GF-D8 (cell line): ENCODE data around the gene CTDSP1.

Experiments used
- DNase-seq: peaks from one replicate; lab custom pipeline; 2025; lab: John Stamatoyannopoulos, UW

CTDSP1 gene

DNA sequence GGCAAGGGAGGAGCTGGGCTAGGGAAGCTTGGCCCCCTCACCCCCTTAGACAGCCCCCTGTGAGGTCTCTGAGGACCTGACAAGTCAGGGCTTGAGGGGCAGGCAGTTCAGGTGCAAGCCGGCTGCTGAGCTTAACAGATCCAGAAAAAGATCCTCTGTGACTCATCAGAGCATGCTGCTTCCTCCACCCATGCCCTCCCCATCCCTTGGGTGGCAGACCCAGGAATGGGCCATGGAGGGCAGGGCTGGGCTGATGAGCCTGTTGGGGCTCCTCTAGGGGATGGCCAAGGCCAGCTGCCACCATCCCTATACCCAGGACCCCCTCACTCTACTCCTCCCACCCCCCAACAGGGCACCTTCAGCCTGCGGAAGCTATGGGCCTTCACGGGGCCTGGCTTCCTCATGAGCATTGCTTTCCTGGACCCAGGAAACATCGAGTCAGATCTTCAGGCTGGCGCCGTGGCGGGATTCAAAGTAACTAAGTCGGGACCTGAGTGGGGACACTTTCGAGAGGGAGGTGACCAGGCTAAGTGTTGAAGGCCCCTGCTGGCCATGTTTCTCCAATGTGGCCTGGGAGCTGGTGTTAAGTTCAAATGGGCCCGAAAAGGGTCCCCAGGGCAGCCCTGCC is 15.7 kb upstream of the CTDSP1 start:
- DNase-seq, result no peak

DNA sequence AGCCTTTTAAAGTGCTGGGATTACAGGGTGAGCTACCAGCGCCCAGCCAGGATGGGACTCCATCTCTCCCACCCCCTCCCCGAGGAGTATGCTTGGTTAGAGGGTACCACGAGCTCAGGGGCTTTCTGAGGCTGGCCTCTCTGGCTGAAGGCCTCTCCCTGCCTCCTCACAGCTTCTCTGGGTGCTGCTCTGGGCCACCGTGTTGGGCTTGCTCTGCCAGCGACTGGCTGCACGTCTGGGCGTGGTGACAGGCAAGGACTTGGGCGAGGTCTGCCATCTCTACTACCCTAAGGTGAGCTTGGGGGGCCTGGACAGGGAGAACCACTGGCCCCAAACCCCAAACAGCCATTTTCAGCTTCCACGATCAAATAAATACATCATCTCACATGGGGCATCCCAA is 14.7 kb upstream of the CTDSP1 start:
- DNase-seq, result no peak

DNA sequence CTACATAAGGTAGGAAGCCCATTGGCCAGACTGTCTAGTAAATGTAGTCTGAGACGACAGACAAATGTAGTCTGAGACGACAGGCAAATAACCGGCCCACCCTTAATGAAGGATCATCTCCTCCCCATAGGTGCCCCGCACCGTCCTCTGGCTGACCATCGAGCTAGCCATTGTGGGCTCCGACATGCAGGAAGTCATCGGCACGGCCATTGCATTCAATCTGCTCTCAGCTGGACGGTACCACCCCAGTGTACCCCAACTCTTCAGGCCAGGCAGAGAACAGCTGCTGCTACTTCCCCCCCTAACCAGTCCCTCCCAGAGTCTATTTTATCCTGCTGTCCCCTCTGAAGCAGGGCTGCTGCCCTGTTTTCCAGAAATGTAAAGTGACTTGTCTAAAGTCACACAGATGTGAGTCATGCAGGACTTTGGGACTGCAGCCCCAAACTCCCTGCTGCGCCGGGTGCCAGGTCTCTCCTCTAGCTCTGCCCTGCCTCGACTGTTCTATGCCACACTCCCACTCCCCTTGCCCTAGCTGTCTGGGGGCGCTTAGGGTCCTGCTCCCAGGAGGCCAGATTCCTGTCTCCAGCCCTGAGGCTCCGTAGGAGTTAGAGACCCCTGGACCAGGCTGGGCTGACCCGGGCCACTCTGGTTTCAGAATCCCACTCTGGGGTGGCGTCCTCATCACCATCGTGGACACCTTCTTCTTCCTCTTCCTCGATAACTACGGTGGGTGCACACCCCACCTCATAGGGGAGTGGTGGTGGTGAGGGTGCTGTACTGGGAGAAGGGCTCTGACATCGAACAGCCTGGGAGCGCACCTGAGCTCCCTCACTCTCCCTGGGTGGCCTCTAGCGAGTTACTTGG is 12.9 kb upstream of the CTDSP1 start:
- DNase-seq, result no peak

DNA sequence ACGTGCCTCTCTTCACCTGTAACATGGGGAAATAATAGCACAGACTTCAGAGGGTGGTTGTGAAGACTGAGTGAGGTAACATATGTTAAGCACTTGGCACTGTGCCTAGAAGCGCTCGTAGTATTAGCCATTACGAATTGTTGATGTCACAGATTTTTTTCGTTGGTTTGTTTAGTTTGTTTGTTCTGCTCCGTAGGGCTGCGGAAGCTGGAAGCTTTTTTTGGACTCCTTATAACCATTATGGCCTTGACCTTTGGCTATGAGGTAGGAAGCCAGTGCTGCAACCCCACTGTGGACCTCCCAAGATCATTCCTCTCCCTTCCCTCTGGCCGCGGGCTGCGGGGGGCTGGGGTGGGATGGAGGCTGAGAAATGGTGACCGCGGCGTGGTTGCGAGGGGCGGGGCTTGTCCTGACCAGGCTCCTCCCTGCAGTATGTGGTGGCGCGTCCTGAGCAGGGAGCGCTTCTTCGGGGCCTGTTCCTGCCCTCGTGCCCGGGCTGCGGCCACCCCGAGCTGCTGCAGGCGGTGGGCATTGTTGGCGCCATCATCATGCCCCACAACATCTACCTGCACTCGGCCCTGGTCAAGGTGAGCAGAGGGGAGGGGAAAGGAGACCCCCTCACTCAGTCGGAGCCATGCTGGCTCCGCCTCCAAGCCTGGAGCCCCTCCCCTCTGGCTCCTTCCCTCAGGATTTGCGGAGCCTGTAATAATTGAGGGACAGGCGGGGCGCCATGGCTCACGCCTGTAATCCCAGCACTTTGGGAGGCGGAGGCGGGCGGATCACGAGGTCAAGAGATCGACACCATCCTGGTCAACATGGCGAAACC is 12.1 kb upstream of the CTDSP1 start:
- no peak for DNase-seq

DNA sequence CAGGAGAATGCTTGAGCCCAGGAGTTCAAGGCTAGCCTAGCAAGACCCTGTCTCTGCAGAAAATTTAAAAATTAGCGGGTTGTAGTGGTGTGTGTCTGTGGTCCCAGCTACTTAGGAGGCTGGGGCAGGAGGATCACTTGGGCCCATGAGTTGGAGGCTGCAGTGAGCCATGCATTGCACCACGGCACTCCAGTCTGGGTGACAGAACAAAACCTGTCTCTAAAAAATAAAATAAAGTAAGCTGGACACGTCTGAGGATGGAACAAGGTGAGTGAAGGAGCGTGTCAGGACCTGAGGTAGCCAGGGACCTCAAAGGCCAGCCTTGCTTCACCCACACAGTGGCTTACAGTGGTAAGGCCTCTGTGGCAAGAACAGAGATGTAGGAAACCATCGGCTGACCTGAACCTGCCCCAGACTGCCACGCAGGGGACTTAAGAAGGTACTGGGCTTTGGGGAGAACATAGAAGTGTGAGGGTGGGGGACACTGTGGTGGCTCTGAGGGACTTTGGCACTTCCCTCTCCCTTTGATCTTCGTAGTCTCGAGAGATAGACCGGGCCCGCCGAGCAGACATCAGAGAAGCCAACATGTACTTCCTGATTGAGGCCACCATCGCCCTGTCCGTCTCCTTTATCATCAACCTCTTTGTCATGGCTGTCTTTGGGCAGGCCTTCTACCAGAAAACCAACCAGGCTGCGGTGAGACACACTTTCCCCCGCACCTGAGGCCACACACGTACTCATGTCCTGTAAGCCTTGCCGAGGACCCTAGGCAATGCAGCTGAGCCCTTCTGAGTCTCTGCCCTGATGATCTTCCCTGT is 10.1 kb upstream of the CTDSP1 start:
- DNase-seq, result no peak

DNA sequence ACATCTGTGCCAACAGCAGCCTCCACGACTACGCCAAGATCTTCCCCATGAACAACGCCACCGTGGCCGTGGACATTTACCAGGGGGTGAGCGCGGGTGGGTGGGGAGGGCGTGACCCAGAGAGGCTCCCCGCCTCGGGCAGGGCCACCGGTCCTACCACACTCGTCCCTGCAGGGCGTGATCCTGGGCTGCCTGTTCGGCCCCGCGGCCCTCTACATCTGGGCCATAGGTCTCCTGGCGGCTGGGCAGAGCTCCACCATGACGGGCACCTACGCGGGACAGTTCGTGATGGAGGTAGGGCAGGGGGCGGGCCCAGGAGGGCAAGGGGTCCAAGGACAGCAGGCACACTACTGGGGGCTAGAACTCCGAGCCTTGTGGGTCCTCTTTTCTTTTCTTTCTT is 8.5 kb upstream of the CTDSP1 start:
- no peak for DNase-seq

DNA sequence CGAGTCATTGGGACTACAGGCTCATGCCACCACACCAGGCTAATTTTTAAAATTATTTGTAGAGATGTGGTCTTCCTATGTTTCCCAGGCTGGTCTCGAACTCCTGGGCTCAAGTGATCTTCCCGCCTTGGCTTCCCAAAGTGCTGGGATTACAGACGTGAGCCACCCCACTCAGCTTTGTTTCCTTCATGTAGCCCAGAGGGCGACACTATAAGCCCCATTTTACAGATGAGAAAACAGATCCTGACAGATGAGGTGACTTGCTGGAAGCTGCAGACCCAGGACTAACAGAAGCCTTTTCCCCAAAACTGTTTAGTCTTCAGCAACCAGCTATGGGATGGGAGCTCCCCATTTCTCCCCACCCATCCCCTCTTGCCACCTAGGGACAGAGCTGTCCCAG is 7.2 kb upstream of the CTDSP1 start:
- DNase-seq, result no peak

DNA sequence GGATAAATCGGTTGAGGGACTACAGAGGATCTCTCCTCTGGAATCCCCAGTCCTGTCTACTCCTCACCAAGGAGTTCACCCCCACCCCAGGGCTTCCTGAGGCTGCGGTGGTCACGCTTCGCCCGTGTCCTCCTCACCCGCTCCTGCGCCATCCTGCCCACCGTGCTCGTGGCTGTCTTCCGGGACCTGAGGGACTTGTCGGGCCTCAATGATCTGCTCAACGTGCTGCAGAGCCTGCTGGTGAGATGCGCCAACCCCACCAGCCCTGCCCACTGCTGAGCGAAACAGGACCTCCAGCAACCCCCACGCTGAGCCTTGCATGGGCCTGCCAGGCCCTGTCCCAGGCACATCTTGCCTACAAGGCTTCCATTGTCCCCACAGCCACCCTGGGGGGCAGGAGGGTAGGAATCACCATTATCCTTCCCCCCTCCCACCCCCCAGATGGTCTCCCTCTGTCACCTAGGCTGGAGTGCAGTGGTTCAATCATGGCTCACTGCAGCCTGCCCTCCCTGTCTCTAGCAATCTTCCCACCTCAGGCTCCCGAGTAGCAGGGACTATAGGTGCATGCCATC is 6.7 kb upstream of the CTDSP1 start:
- no peak for DNase-seq

DNA sequence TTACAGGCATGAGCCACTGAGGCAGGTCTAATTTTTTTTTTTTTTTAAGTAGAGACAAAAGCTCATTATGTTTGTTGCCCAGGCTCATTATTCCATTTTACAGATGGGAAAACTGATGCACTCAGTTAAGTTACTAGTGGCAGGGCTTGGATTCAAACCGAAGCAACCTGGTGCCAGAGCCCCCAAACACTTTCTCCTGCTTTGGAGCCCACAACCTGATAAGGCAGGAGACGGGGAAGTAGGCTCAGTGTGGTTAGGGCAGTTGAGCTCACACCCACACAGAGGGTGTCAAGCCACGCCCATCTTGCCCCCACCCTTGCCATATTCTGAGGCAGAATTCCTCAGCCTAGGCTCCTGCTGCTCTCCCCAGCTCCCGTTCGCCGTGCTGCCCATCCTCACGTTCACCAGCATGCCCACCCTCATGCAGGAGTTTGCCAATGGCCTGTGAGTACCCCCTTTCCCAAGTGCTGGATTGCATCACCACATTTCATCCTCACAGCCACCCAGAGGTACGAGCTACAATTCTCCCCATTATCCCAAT is 5.8 kb upstream of the CTDSP1 start:
- DNase-seq, result peak; percentile 29

DNA sequence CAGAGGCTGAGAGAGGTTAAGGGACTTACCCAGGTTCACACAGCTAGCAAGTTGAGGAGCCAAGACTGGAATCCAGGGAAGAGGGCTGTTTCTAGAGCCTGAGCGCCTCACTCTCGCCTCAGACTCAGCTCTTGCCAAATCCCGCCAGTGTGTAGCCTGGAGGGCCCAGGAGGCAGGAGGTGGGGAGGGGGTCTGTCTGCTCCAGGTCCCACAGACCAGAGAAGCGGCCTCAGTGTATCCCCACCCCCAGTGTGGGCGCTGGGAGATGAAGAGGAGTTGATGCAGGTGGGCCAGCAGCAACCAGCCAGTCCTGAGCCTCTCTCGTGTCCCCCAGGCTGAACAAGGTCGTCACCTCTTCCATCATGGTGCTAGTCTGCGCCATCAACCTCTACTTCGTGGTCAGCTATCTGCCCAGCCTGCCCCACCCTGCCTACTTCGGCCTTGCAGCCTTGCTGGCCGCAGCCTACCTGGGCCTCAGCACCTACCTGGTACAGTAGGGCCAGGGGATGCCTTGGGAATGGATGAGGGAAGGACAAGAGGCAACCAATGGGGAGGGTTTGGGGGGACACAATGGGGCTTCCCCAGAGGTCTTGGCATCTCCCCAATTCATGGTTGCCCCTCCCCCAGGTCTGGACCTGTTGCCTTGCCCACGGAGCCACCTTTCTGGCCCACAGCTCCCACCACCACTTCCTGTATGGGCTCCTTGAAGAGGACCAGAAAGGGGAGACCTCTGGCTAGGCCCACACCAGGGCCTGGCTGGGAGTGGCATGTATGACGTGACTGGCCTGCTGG is 5.2 kb upstream of the CTDSP1 start:
- no peak for DNase-seq

DNA sequence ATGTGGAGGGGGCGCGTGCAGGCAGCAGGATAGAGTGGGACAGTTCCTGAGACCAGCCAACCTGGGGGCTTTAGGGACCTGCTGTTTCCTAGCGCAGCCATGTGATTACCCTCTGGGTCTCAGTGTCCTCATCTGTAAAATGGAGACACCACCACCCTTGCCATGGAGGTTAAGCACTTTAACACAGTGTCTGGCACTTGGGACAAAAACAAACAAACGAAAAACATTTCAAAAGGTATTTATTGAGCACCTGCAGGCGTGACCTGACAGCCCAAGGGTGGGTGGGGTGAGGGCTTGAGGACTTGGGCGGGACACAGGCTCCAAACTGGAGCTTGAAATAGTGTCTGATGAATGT is 4.6 kb upstream of the CTDSP1 start:
- no peak for DNase-seq

DNA sequence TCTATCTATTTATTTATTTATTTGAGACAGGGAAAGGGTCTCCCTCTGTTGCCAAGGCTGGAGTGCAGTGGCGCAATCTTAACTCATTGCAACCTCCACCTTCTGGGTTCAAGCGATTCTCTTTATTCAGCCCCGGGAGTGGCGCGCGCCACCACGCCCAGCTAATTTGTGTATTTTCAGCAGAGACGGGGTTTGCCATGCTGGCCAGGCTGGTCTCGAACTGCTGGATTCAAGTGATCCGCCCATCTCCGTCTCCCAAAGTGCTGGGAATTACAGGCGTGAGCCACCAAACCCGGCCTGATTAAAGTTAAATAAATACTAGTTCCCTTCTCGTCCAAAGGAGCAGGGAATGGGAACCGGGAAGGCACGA is 4.2 kb upstream of the CTDSP1 start:
- no peak for DNase-seq

DNA sequence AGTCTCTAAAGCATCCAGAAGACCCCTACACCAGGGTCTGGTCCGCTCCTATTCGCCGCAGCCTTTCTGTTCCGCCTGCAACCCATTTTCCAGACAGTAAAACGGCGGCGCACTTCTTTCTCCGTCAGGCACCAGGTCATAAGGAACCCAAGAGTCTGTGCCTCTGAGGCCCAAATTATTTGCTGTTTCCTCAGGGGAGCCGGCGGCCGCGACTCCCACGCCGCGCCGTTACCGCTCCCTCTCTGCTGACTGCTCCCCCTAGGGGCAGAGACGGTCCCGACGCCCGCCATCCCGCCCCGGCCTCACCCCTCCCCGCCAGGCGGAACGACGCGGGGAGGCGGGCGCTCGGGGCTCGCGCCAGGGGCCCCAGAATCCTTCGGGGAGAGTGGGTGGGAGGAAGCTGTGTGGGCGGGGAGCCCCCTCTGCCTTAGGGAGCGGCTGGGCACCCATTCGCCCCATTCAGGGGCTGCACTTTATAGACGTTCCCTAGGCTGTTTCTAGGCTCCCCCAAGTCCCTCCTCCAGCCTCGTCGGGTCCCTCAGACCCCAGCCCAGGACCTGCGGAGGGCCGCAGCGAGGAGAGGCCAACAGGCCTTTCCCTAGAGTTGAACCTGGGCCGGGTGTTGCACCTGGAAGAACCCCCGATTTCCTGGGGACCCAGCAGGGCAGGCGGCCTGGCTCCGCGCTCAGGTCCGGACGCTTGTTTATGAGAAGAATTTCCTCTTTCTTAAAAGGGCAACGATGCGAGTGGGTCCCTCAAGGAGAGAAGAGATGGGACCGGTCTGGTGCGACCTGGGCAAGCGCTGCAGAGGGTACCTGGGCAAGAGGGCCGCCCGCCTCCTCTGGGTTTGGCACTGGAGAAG is 3.6 kb upstream of the CTDSP1 start:
- DNase-seq, result peak; percentile 89

DNA sequence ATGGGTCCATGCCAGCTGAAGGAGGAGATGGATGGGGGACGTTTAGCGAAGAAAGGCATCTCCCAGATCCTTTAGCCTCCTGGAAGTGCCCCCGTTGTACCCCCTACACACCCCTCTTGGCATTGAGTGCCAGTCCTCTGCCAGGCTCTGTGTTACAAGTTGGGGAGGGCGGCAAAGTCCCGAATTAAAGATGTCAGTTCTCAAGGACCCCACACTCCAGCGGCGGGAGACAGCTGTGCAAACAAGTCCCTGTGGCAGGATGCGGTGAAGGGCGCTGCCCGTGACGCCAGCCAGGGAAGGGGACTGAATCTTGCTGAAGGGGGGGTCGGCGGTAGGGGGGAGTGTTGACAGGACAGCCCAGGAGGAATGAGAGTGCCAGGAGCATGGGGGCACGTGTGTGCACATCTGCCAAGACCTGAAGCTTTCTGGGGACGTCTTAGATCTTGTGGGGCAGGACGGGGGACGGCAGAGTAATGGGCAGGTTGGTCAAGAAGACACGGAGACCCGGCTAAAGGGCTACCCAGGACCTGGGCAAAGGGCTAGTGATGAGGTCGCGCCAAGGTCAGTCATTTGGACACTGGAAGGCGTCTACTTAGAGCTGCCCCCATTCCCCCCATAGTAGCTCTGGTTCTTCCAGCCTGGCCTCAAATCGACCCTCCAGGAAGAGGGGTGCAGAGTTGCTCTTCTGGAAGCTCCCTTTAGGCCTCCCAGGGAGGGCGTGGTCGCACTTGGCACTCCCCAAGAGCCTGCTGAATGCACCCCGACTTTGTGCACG is 2.8 kb upstream of the CTDSP1 start:
- peak; percentile 73 for DNase-seq

DNA sequence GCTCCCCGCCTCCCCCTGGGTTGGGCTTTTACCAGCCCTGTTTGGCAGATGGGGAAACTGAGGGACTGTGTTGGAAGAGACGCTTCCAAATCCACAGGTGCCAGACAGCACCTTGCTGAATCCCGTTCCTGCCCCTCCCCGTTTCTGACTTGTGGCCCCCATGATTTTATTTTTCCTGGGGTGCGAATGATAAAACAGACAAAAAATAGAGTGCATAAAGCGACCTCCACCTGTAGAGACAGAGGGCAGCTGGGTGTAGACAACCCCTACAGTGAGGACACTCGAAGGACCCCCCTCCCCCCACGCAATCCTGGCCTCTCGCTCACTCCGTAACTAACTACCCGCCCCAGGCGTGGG is 2.2 kb upstream of the CTDSP1 start:
- DNase-seq, result no peak

DNA sequence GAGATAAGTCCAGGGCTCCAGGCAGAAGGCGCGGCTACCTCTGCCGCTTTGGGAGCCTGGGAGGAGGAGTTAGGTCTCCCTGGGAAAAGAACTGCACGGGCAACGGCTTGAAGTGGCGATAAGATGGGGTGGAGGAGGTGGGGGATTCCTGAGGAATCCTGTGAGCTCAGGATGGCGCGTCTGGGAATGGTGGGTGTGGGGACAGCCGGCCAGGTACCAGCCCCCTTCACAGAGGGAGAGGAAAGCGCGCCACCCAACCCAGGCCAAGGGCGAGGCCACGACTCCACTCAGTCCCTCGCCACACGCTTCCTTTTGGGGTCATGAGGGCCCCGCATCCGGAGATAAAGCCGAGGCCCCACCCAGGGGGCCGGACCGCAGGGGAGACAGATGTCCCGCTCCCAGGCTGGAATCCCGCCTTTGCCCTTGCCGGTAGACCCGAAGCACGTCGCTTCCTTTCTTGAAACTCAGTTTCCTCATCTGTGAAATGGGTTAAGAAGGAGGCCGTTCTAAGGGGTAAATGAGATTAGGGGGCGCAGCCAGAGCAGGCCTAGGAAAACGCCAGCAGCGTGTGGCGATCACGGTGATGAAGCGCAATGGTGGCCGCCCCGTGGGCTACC is 1.7 kb upstream of the CTDSP1 start:
- peak; percentile 77 for DNase-seq

DNA sequence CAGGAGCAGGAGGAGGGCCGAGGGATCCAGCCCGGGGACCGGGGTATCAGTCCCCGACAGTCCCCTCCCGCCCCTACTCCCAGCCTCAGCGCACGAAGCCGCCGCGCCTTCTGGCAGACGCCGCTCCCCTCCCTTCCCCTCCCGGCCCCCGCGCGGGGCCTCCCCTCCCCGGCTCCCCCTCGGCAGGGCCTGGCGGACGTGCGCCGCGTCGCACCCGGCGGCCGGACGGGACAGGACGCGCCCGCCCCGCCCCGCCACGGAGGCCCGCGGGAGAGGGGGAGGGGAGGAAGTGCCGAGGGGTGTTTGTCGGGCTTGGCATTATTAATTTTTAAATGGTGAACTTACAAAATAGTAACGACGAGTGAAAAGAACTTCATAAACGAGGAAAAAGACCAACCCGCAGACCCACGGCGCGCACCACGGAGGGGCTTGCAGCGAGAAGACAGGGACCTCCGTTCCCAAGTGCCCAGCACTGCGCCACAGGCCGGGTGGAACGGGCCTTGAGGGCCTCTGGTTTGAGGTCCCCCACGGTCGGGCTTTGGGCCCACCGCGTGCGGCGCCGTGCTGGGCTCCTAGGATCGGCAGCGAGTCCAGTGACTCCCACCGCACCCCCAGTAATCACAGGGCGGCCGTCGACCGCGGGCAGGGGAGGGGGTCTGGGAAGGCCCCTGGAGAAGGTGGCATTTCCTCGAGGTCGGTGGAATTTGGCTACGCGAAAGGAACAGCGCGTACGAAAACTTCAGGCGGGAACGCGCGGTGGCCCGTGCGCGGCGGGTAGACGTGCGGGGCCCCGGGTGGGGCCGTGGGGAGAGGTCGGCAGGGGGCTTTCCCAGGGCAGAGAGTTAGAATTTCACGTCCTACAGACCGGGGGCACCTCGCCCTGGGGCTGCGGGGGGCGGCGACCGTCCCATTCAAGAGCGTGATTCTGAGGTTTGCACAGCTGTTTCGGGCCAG is 954 bp upstream of the CTDSP1 start:
- peak; percentile 52 for DNase-seq
